GM10248 (cell line): ENCODE measurements around the gene FNBP1L.

Experiments
- CTCF ChIA-PET: fragments of 300-600 bp; sonication (Branson Sonifier 250); formaldehyde crosslinking; extraction: SDS; loops from one replicate; lab custom pipeline; 2021; ENCODE audit warnings: antibody characterized with exemption; lab: Yijun Ruan, JAX
- POLR2A ChIA-PET: fragments of 350-650 bp; sonication (Branson Sonifier 250); formaldehyde crosslinking; extraction: SDS; loops from one replicate; lab custom pipeline; 2020; ENCODE audit warnings: antibody characterized with exemption; lab: Yijun Ruan, JAX
- DNase-seq: peaks from one replicate; pipeline ENCODE4 v3.0.0; 2012; ENCODE audit errors: extremely low spot score
- CTCF ChIP-seq: IDR thresholded peaks from 2 replicates; pipeline ENCODE4 v1.5.1; 2012; ENCODE audit warnings: mild to moderate bottlenecking, low read depth; ENCODE audit errors: extremely low read depth, missing control alignments, control extremely low read depth

FNBP1L gene

GRCh38 chr1:93440706-93441105 lies 7.2 kb upstream of the FNBP1L start:
- ChIA-PET CTCF (interaction anchor here (1.0 kb wide), 1 partner anchor 13 kb away, joined by 3 read pairs; no protein-coding TSS in a partner anchor), POLR2A (no interaction called here)
- TF ChIP-seq CTCF = no peak
- no peak for DNase-seq

- POLR2A ChIA-PET = no interaction called here
Observed at GRCh38 chr1:93441589-93441988, 6.3 kb upstream of the FNBP1L start.

GRCh38 chr1:93442008-93442666 lies 5.8 kb upstream of the FNBP1L start:
- no peak for DNase-seq

More at GRCh38 chr1:93441589-93441988, 6.3 kb upstream of the FNBP1L start:
- CTCF ChIA-PET = no interaction called here
- no peak for DNase-seq
- TF ChIP-seq CTCF = no peak

GRCh38 chr1:93442741-93443140 lies 5.2 kb upstream of the FNBP1L start:
- ChIA-PET CTCF (interaction anchor here (1.2 kb wide), 1 partner anchor 15 kb away, joined by 4 read pairs; no protein-coding TSS in a partner anchor), POLR2A (no interaction called here)
- no peak for DNase-seq
- TF ChIP-seq CTCF = no peak

More at GRCh38 chr1:93442008-93442666, 5.8 kb upstream of the FNBP1L start:
- ChIA-PET CTCF (no interaction called here), POLR2A (no interaction called here)
- TF ChIP-seq CTCF = no peak

- ChIA-PET POLR2A (no interaction called here), CTCF (interaction anchor here (1.2 to 1.4 kb wide), 2 partner anchors 14 to 185 kb away, joined by 3 to 4 read pairs; no protein-coding TSS in a partner anchor)
- DNase-seq = no peak
- TF ChIP-seq CTCF = no peak
Observed at GRCh38 chr1:93443454-93443853, 4.5 kb upstream of the FNBP1L start.

- no peak for DNase-seq
- no peak for TF ChIP-seq CTCF
- POLR2A ChIA-PET = no interaction called here
- CTCF ChIA-PET = interaction anchor here (0.9 to 1.3 kb wide), 4 partner anchors 28 to 367 kb away, joined by 3 to 4 read pairs (median 4); no protein-coding TSS in a partner anchor
Observed at GRCh38 chr1:93446837-93447451, 974 bp upstream of the FNBP1L start.
